Measurements from ENCODE around the gene PECR. TPM values are rescaled to one million over a fixed set of nuclear protein-coding genes. Genes with fewer than 3 reads are reported as not detected.

The PECR gene
- total and polyA plus RNA-seq, 9 of the 15 experiments (the other 6 are each of a cell fraction or from before 2014, with no cell fraction given) = 1.1 to 10.3 (median 8.2) TPM

DNA sequence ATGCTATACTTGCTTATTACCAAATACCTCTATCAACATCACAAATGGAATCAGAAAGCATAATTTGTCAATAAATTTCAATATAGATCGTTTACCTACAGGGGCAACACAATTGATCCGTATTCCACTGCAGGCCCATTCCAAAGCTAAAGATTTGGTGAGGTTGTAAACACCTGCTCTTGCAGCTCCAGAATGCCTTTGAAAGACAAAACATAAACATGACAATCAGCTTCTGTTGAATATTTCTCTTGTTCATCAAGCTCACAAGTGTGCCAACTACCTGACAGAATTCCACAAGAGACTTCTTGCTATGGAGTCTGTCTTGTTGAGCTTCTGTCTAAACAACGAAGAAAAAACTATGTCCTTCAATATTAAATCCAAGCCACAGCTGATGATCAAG lies 30.3 kb downstream of the PECR start:
- H3K9ac ChIP-seq (ENCODE audit: insufficient read depth in 1 of 2, low read depth in 2 of 2, low read length in 2 of 2) = no peak overlapping the region
- H3K9me1 ChIP-seq (ENCODE audit: control insufficient read depth, insufficient read depth, low read length) = no peaks in the 10 kb centered on the region
- 52% methylated on average over 3 of the region's 3 CpGs for WGBS (ENCODE audit: insufficient coverage, low coverage, missing lambda C conversion rate)
- BruUV-seq (replicated peaks) = no TSS peak
- no peaks in the 10 kb centered on the region for H3K4me1 ChIP-seq (replicated peaks in 1 of 2; ENCODE audit: control insufficient read depth in 2 of 2, insufficient read depth in 2 of 2, low read length in 2 of 2)
- H3K4me2 ChIP-seq (ENCODE audit: insufficient read depth, low read length) = no peak overlapping the region
- CTCF ChIA-PET (ENCODE audit: low intra/inter-chr PET ratio) = no interaction called here
- in situ Hi-C loops (cut with MboI) = no loop called here
- H3K4me3 ChIP-seq = no peak overlapping the region
- no peak overlapping the region for H3K27ac ChIP-seq (ENCODE audit: extremely low read depth, low read depth, low read length)
- no peaks in the 10 kb centered on the region for H3K9me3 ChIP-seq (replicated peaks; ENCODE audit: control insufficient read depth, insufficient read depth, low read depth, low read length)
- H3K36me3 ChIP-seq (ENCODE audit: control insufficient read depth, insufficient read depth, low read length) = no peaks in the 10 kb centered on the region
- no peak overlapping the region for H2AFZ ChIP-seq (ENCODE audit: low read depth, low read length)
- FAIRE-seq (no peak), DNase-seq (ENCODE audit: extremely low read depth in 1 of 4, low spot score in 3 of 4) (no peak), ATAC-seq (no peak)
- intact Hi-C loops (cut with micrococcal nuclease) = no loop called here
- H3K27me3 ChIP-seq (ENCODE audit: control insufficient read depth in 2 of 2, insufficient read depth in 2 of 2, low read length in 2 of 2) = no peaks in the 10 kb centered on the region
- H4K20me1 ChIP-seq (replicated peaks; ENCODE audit: control insufficient read depth, insufficient read depth, low read length) = no peaks in the 10 kb centered on the region
- POLR2A ChIA-PET = no interaction called here
- no peaks in the 10 kb centered on the region for H3K79me2 ChIP-seq (ENCODE audit: control insufficient read depth, insufficient read depth, low read length)
- no peak for TF ChIP-seq HLTF (IDR thresholded peaks at IDR 0.05)
- no peak for TF ChIP-seq ZNF785 (CRISPR knock-in tag; IDR thresholded peaks at IDR 0.05)
- TF ChIP-seq BRCA1 (IDR thresholded peaks at IDR 0.05) = no peak
- TF ChIP-seq BRCA1 (CRISPR knock-in tag; IDR thresholded peaks at IDR 0.05) = no peak
- no peak for TF ChIP-seq SRSF1 (IDR thresholded peaks at IDR 0.05; ENCODE audit: low read depth, low read length)
- TF ChIP-seq ZNF561 (CRISPR knock-in tag; conservative IDR thresholded peaks at IDR 0.05) = no peak
- TF ChIP-seq, protein P1, sequence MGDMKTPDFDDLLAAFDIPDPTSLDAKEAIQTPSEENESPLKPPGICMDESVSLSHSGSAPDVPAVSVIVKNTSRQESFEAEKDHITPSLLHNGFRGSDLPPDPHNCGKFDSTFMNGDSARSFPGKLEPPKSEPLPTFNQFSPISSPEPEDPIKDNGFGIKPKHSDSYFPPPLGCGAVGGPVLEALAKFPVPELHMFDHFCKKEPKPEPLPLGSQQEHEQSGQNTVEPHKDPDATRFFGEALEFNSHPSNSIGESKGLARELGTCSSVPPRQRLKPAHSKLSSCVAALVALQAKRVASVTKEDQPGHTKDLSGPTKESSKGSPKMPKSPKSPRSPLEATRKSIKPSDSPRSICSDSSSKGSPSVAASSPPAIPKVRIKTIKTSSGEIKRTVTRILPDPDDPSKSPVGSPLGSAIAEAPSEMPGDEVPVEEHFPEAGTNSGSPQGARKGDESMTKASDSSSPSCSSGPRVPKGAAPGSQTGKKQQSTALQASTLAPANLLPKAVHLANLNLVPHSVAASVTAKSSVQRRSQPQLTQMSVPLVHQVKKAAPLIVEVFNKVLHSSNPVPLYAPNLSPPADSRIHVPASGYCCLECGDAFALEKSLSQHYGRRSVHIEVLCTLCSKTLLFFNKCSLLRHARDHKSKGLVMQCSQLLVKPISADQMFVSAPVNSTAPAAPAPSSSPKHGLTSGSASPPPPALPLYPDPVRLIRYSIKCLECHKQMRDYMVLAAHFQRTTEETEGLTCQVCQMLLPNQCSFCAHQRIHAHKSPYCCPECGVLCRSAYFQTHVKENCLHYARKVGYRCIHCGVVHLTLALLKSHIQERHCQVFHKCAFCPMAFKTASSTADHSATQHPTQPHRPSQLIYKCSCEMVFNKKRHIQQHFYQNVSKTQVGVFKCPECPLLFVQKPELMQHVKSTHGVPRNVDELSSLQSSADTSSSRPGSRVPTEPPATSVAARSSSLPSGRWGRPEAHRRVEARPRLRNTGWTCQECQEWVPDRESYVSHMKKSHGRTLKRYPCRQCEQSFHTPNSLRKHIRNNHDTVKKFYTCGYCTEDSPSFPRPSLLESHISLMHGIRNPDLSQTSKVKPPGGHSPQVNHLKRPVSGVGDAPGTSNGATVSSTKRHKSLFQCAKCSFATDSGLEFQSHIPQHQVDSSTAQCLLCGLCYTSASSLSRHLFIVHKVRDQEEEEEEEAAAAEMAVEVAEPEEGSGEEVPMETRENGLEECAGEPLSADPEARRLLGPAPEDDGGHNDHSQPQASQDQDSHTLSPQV (IDR thresholded peaks at IDR 0.05) = no peak
- no peak for TF ChIP-seq BRF1 (IDR thresholded peaks at IDR 0.05; ENCODE audit: borderline replicate concordance, extremely low read depth, insufficient read length)
- no peak for TF ChIP-seq ZNF175 (CRISPR knock-in tag; IDR thresholded peaks at IDR 0.05; ENCODE audit: low read depth)
- no peak for TF ChIP-seq ZNF165 (CRISPR knock-in tag; IDR thresholded peaks at IDR 0.05; ENCODE audit: borderline replicate concordance)
- TF ChIP-seq, protein P2, sequence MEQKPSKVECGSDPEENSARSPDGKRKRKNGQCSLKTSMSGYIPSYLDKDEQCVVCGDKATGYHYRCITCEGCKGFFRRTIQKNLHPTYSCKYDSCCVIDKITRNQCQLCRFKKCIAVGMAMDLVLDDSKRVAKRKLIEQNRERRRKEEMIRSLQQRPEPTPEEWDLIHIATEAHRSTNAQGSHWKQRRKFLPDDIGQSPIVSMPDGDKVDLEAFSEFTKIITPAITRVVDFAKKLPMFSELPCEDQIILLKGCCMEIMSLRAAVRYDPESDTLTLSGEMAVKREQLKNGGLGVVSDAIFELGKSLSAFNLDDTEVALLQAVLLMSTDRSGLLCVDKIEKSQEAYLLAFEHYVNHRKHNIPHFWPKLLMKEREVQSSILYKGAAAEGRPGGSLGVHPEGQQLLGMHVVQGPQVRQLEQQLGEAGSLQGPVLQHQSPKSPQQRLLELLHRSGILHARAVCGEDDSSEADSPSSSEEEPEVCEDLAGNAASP (IDR thresholded peaks at IDR 0.05) = no peak
- TF ChIP-seq ZNF354B (CRISPR knock-in tag; IDR thresholded peaks at IDR 0.05) = no peak
- no peak for TF ChIP-seq CLOCK (CRISPR knock-in tag; IDR thresholded peaks at IDR 0.05; ENCODE audit: borderline replicate concordance)
- no peak for TF ChIP-seq TAL1 (IDR thresholded peaks at IDR 0.05)
